ENCODE results near the gene PEX6.

DNA sequence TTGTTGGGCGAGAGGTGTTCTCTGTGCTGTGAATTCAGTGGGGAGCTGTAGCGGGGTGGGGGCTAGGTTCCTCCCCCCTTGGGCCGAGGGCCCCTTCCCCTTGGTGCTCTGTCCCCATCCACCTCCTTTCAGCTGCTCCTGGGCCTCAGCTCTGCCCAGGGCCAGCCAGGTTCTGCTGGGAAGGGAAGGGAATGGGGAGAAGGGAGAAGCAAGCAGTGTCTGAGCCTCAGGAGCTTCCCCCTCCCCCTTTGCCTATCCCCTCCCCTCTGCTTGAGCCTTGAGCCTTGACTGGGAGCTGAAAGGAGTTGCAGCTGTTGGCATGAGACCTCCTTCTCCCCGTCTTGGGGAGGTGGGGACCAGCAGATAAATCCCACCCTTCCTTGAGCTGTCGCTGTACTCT lies 41.9 kb upstream of the PEX6 start:
- TF ChIP-seq TCF4 (CRISPR knock-in tag; IDR thresholded peaks at IDR 0.05; ENCODE audit: borderline replicate concordance) = no peak
- TF ChIP-seq, protein P1, sequence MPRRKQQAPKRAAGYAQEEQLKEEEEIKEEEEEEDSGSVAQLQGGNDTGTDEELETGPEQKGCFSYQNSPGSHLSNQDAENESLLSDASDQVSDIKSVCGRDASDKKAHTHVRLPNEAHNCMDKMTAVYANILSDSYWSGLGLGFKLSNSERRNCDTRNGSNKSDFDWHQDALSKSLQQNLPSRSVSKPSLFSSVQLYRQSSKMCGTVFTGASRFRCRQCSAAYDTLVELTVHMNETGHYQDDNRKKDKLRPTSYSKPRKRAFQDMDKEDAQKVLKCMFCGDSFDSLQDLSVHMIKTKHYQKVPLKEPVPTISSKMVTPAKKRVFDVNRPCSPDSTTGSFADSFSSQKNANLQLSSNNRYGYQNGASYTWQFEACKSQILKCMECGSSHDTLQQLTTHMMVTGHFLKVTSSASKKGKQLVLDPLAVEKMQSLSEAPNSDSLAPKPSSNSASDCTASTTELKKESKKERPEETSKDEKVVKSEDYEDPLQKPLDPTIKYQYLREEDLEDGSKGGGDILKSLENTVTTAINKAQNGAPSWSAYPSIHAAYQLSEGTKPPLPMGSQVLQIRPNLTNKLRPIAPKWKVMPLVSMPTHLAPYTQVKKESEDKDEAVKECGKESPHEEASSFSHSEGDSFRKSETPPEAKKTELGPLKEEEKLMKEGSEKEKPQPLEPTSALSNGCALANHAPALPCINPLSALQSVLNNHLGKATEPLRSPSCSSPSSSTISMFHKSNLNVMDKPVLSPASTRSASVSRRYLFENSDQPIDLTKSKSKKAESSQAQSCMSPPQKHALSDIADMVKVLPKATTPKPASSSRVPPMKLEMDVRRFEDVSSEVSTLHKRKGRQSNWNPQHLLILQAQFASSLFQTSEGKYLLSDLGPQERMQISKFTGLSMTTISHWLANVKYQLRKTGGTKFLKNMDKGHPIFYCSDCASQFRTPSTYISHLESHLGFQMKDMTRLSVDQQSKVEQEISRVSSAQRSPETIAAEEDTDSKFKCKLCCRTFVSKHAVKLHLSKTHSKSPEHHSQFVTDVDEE (CRISPR knock-in tag; IDR thresholded peaks at IDR 0.05) = no peak
- no peak for TF ChIP-seq ZNF70 (CRISPR knock-in tag; IDR thresholded peaks at IDR 0.05)
- no peak for TF ChIP-seq POU6F1 (CRISPR knock-in tag; IDR thresholded peaks at IDR 0.05; ENCODE audit: borderline replicate concordance, low read depth)
- TF ChIP-seq RARB (CRISPR knock-in tag; IDR thresholded peaks at IDR 0.05) = no peak
